ENCODE data around the gene HACD2. TPM values are rescaled to one million over a fixed set of nuclear protein-coding genes. Genes with fewer than 3 reads are reported as not detected.

HACD2 gene
- total and polyA plus RNA-seq, 8 donors: 5.3 to 36.0 (median 14.4) TPM

- no peak for TF ChIP-seq POLR2AphosphoS5 (IDR thresholded peaks at IDR 0.05)
- TF ChIP-seq, protein P1, sequence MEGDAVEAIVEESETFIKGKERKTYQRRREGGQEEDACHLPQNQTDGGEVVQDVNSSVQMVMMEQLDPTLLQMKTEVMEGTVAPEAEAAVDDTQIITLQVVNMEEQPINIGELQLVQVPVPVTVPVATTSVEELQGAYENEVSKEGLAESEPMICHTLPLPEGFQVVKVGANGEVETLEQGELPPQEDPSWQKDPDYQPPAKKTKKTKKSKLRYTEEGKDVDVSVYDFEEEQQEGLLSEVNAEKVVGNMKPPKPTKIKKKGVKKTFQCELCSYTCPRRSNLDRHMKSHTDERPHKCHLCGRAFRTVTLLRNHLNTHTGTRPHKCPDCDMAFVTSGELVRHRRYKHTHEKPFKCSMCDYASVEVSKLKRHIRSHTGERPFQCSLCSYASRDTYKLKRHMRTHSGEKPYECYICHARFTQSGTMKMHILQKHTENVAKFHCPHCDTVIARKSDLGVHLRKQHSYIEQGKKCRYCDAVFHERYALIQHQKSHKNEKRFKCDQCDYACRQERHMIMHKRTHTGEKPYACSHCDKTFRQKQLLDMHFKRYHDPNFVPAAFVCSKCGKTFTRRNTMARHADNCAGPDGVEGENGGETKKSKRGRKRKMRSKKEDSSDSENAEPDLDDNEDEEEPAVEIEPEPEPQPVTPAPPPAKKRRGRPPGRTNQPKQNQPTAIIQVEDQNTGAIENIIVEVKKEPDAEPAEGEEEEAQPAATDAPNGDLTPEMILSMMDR (IDR thresholded peaks at IDR 0.05): no peak
- TF ChIP-seq EP300 (IDR thresholded peaks at IDR 0.05): no peak
- no peak for TF ChIP-seq POLR2A (IDR thresholded peaks at IDR 0.05)
- Histone ChIP-seq H3K27me3 (no peaks in the 10 kb centered on the region), H3K27ac (no peak overlapping the region), H3K9me3 (no peaks in the 10 kb centered on the region), H3K36me3 (peaks cover 3 to 78% (median 45%) of the 10 kb centered on the region in 4 donors), H3K4me3 (no peak overlapping the region), H3K4me1 (peaks cover 0 to 12% (median 0%) of the 10 kb centered on the region in 4 donors)
- intact Hi-C loops (cut with DNase I; ENCODE audit: low total_unique reads): no loop called here
- 94 to 97% (median 97%) methylated on average over 3 of the region's 3 CpGs for WGBS, 5 donors
- no peak for DNase-seq
Observed at GRCh38 chr3:123498761-123499160, 86.1 kb downstream of the HACD2 start.

- peaks cover 0 to 76% (median 48%) of the 10 kb centered on the region in 4 donors for H3K36me3 ChIP-seq
- no peaks in the 10 kb centered on the region for H3K9me3 ChIP-seq
- TF ChIP-seq POLR2A (IDR thresholded peaks at IDR 0.05) (no peak), EP300 (IDR thresholded peaks at IDR 0.05) (no peak), POLR2AphosphoS5 (IDR thresholded peaks at IDR 0.05) (no peak)
- DNase-seq: no peak
- WGBS, 5 donors: 70 to 81% (median 75%) methylated on average over 4 of the region's 4 CpGs
- no peak overlapping the region for H3K27ac ChIP-seq
- intact Hi-C loops (cut with DNase I; ENCODE audit: low total_unique reads): no loop called here
- no peaks in the 10 kb centered on the region for H3K27me3 ChIP-seq
- no peak overlapping the region for H3K4me3 ChIP-seq
- peaks cover 0 to 7% (median 0%) of the 10 kb centered on the region in 4 donors for H3K4me1 ChIP-seq
Observed at GRCh38 chr3:123493912-123494311, 90.9 kb downstream of the HACD2 start.

- Histone ChIP-seq H3K27me3 (no peaks in the 10 kb centered on the region), H3K4me3 (no peak overlapping the region), H3K36me3 (peaks cover 0 to 58% (median 30%) of the 10 kb centered on the region in 4 donors), H3K4me1 (no peaks in the 10 kb centered on the region), H3K9me3 (no peaks in the 10 kb centered on the region), H3K27ac (no peak overlapping the region)
- DNase-seq: peak in 1 of 2 donors; percentile 18
- 58 to 77% (median 66%) methylated on average over 4 of the region's 4 CpGs for WGBS, 5 donors
- intact Hi-C loops (cut with DNase I; ENCODE audit: low total_unique reads): no loop called here
- TF ChIP-seq, protein P1 (IDR thresholded peaks at IDR 0.05): no peak
- TF ChIP-seq POLR2A (IDR thresholded peaks at IDR 0.05) (no peak), EP300 (IDR thresholded peaks at IDR 0.05) (no peak), POLR2AphosphoS5 (IDR thresholded peaks at IDR 0.05) (no peak)
Observed at GRCh38 chr3:123491966-123492587, 92.8 kb downstream of the HACD2 start.

- TF ChIP-seq POLR2AphosphoS5 (IDR thresholded peaks at IDR 0.05) (peak in 1 of 3 donors; percentile 47), POLR2A (IDR thresholded peaks at IDR 0.05) (no peak)
- TF ChIP-seq, protein P1 (IDR thresholded peaks at IDR 0.05): peak in 6 of 7 experiments; percentile 57 to 80 (median 76)
- 8 to 13% (median 11%) methylated on average over 8 of the region's 8 CpGs for WGBS, 5 donors
- no peaks in the 10 kb centered on the region for H3K9me3 ChIP-seq
- no peaks in the 10 kb centered on the region for H3K27me3 ChIP-seq
- DNase-seq: peak; percentile 65 to 89
- no peak overlapping the region for H3K4me3 ChIP-seq
- peaks cover 0 to 32% (median 19%) of the 10 kb centered on the region in 4 donors for H3K36me3 ChIP-seq
- H3K4me1 ChIP-seq: no peaks in the 10 kb centered on the region
- H3K27ac ChIP-seq: peak overlapping the region in 2 of 5 donors; percentile 15 to 27
- intact Hi-C loops (cut with DNase I; ENCODE audit: low total_unique reads): loop anchor here (5.0 kb wide), 1 partner anchor 162 kb away; no protein-coding TSS in a partner anchor
Observed at GRCh38 chr3:123489400-123490004, 95.4 kb downstream of the HACD2 start.

Data from stomach (tissue), 9 donors.